Daoy (cell line): ENCODE data around the gene ANKRD36. TPM values are rescaled to one million over a fixed set of nuclear protein-coding genes. Genes with fewer than 3 reads are reported as not detected.
"Not testable (repeated sequence)": the region's sequence is repeated elsewhere in the genome, so short reads cannot be mapped to it uniquely, and the experiment has no call there.

ENCODE experiments used
- DNase-seq: peaks from one replicate; pipeline ENCODE4 v3.0.0-alpha.2; 2015; ENCODE audit warnings: low read depth
- total RNA-seq: library from RNA; depleted of rRNA; stranded (reverse); fragments of >200 nt; shearing (Covaris generic); gene quantifications from 2 replicates; pipeline ENCODE4 v1.2.3, GENCODE V29; 2014; rRNA removed

Gene ANKRD36
- 7.9 and 18.4 TPM in 2 replicates for total RNA-seq

DNA sequence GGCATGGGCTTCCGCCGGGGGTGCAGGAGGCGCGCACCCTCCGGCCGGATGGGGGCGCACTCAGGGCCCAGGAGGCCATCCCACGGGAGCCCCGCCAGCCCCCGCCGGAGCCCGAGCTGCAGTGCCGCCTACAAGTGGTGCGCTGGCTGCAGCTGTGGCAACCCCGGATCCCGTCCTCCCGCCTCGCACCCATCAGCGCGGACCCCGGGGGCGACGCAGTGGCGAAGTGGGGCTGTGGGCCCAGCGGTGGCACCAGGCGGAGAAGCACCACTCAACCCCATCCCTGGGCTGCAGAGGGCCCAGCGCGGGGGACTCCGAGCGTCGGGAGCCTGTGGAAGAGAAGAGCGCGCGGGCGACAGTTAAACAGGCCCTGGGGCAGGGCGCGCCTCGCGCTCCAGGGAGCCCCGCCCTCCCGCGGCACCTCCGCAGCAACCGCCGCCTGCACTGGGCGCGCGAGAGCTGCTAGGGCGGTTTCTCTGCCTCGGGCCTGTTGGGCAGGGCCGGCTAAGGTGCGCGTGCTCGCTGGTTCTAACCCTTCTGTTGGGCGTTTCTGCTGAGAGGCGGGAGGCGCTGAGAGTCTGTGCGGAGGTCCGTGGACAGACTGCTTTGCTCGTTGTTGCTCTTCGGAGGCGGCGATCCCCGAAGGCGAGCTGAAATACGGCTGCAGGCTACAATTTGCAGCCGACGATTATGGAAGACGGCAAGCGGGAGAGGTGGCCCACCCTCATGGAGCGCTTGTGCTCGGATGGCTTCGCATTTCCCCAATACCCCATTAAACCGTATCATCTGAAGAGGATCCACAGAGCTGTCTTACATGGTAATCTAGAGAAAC, at the start of gene ANKRD36:
Gene ANKRD36, plus strand, starts transcription at position 104 of the 832 bp plus-strand sequence. Its CDS starts 587 bp downstream, at position 691.
- peak; percentile 89 for DNase-seq

DNA sequence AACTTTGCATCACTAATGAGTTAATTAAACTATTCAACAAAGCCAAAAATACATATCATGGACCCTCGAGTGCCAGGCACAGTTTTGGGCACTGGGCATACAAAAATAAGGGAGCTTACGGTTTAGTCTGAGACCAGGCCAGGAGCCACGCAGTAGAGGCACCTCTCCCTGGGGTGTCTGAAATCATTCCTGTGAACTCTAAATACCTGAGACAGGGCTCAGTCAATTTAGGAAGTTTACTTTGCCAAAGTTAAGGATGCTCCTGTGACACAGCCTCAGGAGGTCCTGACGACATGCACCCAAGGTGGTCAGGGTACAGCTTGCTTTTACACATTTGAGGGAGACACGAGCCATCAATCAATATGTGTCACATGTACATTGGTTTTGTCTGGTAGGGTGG, 46.9 kb upstream of the ANKRD36 start:
- not testable (repeated sequence) for DNase-seq

DNA sequence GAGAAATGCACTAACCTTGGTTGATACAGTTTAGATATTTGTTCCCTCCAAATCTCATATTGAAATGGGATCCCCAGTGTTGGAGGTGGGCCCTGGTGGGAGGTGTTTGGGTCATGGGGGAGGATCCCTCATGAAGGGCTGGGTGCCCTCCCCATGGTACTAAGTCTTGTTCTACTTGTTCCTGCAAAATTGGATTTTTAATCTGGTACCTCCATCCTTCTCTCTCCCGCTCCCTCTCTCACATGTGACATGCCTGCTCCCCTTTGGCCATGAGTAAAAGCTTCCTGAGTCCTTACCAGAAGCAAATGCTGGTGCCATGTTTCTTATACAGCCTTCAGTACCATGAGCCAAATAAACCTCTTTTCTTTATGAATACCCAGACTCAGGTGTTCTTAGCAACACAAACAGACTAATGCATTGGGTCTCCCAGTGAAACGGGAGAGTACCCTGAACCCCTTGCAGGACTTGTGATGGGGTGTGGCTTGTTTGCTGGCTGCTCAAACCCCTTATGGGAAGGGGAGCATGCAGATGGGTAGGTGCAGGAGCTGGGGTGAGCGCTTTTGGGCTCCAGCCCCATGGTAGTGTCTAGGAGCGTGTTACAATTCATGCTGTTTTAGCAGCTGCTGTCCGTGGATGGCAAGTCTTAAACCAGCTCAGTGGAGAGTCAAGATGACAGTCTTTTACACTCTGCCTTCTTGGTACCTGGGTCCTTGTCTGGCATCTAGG, 45.5 kb upstream of the ANKRD36 start:
- DNase-seq, result no peak

DNA sequence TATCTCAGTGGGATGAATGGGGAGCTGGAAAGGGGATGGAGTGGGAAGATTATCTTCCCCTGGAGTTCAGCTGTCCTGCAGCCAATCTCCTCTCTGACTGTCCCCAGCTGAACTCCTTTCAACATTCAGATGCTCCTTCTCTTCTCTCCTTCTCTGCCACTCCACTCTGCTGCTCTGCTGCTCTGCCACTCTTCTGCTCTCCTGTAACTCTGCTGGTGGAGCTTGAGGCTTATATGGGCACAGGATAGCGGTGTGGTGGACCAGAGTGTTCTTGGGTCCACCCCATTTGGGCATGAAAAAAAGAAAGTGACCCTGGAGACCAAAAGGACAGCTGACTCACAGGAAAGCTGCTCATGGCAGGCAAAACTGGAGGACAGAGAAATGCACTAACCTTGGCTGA, 44.9 kb upstream of the ANKRD36 start:
- DNase-seq, result no peak

DNA sequence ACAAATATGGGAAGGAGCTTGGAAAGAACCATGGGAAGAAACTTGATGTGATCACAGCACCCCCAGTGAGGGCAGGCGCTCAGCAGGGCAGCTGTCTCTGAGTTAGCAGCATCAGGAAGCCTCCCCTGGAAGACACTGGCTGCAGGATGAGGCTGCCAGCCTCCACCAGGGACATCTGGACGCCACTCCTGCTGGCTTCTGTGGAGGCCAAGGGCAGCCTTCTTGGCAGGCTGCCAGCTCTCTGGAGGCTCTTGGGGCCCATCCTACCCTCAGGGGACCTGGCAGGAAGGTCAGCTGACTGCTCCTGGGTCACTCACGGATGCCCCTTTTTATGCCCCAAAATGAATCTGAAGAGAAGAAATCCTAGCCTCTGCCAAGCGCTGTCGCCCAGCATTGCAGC, 44.2 kb upstream of the ANKRD36 start:
- not testable (repeated sequence) for DNase-seq

DNA sequence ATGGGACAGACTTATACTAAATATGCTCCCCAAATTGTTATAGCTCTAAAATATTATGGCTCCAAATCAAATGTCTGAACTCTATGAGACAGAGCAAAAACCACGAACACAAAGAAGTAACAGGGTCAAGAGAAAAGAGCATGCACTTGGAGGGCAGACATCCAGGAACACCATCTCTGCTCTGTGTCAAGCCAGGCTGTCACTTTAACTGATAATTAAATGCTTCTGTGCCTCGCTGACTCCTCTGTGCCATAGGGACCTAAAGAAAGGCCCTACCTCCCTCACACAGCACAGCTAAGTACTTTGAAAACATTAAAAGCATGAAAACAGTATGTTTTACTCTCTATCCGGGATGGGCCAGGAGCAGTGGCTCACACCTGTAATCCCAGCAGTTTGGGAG, 42.0 kb upstream of the ANKRD36 start:
- DNase-seq, result not testable (repeated sequence)

DNA sequence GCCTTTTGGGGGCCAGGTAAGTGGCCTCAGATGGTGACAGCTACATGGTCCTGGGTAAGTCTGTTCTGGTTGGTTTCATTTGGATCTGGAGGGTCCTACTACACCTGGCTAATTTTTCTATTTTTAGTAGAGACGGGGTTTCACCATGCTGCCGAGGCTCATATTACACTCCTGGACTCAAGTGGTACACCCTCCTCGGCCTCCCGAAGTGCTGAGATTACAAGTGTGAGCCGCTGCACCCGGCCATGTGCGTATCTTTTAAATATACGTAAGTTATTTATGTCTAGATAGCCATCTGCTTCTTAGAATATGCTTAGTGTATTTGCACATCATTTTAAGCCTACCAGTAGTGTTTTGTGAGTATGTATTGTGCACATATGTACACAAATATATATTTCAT, 35.7 kb upstream of the ANKRD36 start:
- not testable (repeated sequence) for DNase-seq

DNA sequence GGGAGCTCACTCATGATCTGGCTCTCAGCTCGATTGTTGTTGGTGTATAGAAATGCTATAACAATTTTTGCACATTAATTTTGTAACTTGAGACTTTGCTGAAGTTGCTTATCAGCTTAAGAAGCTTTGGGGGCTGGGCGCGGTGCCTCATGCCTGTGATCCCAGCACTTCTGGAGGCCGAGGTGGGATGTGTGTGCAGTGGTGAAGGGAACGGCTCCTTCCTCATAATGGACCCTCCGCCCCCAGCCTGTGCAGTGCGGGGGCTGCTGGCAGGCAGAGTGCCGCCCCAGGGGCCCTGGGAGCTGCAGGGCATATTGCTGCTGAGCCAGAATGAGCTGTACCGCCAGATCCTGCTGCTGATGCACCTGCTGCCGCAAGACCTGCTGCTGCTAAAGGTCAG, 32.1 kb upstream of the ANKRD36 start:
- DNase-seq, result not testable (repeated sequence)

DNA sequence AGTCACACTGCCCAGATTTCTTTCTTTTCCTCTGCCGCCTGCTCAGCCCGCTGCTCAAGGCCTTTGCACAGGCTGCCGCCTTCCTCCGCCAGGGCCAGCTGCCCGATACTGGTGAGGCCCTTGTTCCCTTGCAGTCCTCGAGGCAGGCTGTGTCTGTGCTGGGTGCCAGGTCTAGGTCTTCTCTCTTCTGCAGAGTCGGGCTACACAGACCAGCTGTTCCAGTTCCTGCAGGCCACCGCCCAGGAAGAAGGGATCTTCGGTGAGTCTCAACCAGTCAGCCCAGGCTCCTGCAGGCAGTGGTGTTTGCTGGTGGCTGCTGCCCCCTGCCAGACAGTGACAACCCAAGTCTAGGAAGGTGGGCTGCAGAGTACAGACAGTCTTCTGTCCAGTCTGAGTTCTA, 30.7 kb upstream of the ANKRD36 start:
- not testable (repeated sequence) for DNase-seq

DNA sequence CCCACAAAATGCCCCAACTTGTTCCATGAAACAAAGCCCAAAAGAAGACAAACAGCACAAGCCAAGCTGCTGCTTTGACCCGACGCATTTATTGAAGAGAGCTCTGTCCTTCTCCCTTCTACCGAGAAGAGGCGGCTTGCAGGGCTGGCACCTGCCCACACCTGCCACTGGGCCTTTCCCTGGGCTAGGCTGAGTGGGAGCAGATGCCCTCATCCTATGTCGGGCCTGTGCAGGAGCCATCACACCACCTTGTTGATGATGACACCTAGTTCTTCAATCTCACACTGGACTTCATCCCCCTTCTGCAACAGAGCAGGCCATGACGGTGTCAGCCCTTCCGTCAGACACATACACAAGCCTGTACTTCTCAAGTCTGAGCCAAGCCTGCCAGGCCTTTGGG, 29.4 kb upstream of the ANKRD36 start:
- not testable (repeated sequence) for DNase-seq

DNA sequence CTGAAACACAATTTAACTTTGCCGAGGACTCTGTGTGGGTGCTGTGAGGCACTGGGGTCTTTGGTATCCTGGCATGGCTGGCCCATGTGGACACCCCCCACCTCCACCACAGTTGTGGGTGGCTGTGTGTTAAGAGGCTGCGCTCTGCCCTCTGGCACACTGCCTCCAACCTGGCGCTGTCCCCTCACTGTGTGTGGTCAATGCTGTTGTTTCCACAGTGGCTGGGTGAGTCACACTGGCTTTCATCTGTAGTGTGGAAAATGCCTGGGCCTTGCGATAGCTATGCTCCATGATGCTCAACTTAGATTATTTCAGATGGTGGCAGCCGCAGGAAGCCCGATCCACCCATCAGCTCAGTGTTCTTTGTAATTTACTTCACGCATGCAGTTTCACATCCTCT, 27.9 kb upstream of the ANKRD36 start:
- DNase-seq, result not testable (repeated sequence)

DNA sequence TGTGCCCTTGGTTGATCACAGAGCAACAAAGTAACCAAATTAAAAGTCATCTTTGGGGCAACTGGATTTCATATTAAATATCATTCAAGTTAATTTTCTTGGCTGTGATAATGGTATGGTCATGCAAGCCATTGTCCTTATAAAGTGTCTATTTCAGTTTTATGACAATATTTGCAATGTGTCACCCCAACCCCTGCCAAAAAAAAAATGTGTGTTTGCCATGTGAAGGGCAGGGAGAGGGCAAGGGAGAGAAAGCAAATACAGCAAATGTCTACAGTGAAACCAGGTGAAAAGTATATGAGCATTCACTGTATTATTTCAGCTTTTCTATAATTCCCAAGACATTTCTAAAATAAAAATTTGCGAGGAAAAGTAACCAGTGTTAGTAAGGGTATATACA, 24.2 kb upstream of the ANKRD36 start:
- DNase-seq, result not testable (repeated sequence)

DNA sequence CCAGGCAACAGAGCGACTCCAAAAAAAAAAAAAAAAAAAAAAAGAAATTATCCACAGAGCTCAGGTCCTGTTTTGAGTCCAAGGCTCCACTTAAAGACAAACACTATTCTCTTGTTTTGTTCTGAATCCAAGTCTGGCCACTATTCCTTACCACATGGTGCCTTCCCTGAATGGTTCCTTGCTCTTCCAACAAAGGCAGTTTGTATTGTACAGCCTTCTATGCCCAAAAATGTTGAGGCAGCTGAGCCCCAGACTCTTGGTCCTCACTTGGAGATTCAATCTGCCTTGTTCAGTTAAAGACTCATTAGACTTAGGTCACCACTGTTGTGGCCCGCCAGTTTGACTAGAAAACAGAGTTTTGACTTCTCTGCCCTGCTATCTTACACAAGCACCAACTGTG, 20.0 kb upstream of the ANKRD36 start:
- not testable (repeated sequence) for DNase-seq

DNA sequence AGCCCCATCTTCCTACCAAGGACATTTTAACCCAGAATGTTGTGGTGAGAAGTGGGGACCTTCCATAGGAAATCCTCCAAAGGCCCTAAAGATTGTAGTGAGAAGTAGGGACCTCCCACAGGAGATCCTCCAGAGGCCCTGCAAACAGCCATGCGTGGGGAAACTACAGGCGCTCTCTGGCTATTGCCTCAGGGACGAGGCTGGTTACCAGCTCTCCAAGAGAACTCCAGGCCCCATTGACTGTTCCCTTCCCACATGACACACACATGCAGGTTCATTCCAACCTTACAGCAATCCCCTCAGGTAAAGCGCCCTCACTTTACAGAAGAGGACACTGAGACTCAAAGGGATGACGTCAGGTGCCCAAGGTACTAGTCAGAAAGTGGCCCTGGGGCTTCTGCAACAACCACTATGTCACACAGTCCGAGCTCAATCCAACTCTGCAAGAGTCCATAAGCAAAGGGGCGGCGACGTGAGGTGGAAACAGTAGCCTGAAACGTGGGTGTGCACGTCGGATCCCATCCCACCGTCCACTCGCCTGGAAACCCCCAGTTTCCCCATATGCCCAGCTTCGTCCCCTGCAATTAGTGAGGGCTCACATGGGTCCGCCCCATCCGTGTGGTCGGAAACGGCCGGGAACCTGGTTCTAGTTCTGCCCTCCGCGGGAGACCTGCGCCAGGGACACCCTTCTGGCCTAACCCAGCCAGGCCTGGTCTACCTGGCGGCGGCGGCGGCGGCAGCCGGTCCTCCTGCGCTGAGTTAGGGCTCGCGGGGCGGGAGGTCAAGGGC, 18.8 kb upstream of the ANKRD36 start:
- not testable (repeated sequence) for DNase-seq

DNA sequence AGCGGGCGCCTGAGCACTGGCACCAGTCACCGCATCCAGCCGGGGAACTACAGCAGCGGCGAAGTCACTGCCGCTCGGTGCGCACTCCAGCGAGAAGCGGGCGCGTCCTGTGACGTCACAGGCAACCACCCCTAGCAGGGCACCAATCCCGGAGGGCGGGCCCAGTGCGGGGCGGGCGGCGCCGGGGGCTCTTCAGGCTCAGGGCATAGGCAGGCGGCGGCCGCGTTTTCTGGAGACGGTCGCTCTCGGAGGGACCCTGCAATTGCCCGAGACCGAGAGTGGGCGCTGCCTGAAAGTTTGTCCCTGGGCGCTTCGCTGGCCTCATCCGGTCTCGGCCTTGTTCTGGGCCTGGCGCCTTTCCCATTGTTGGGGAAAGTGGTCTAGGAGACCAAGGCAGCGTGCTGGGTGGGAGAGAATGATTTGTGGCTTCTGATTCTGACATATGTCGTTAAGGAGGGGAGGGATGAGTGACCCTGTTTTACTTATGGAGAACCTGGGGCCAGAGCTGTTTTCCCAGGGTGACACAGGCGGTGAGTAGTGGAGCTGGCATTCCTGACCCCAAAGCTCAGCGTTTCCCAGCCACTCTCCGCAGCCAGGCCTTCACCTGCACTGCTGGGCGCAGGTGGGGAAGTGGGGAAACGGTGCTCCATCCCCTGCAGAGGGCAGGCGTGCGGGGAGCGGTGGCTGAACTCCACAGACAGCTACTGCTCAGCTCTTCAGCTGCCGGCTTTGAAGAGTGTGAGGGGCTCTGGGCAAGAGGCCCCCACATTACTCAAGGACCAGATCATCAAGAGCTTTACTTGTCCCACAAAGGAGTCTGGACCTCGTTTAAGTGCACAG, 18.0 kb upstream of the ANKRD36 start, which contains the start of gene FAHD2B:
Gene FAHD2B, minus strand, starts transcription at position 111 of the 840 bp plus-strand sequence. CDS start 3,176 bp downstream, outside the sequence.
- peak; percentile 81 for DNase-seq

DNA sequence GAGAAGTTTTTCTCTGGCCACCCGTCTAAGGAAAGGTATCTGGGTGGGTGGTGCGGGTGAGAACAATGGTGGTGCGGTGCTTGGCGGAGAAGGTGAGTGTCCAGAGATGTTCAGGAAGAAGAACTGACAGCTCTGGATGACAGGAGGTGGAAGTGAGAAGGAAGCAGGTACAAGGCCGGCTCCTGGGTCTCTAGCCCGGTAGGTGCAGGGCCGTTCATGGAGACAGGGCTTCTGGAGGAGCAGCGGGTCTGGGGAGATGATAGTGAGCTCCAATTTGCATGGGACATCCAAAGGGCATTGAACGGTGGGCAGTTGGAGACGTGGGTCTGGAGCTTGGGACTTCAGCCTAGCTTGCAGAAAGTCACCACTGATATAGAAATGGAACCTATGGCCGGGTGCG, 17.3 kb upstream of the ANKRD36 start:
- no peak for DNase-seq

DNA sequence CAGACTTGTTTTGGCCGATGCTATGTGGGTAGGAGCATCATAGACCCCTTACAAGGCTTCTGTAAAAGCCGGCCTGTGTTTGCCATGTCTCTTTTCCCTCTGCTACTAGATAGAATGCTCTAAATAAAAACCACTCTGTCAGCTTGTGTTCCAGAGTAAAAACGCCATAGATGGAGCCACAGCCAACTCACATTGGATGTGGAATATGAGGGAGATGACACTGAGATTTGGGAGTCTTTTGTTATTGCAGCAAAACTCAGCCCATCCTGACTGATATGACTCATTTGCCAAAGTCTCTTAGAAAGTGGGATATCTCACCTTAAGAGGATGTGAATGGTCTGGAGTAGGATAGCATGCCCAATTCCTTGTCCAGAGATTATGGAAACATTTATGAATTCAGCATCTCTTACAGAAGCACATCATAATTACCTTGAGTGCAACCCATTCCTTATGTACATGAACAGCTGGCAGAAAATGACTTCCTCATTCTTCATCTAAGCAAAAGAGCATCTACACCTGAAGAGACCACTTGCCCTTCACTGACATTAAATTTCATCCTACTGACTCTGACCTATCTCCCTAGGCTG, 14.1 kb upstream of the ANKRD36 start:
- DNase-seq, result not testable (repeated sequence)

DNA sequence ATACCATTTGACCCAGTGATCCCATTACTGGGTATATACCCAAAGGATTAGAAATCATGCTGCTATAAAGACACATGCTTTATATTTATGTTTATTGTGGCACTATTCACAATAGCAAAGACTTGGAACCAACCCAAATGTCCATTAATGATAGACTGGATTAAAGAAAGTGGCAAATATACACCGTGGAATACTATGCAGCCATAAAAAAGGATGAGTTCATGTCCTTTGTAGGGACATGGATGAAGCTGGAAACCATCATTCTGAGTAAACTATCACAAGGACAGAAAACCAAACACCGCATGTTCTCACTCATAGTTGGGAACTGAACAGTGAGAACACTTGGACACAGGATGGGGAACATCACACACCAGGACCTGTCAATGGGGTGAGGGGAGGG, 6.1 kb upstream of the ANKRD36 start:
- not testable (repeated sequence) for DNase-seq

DNA sequence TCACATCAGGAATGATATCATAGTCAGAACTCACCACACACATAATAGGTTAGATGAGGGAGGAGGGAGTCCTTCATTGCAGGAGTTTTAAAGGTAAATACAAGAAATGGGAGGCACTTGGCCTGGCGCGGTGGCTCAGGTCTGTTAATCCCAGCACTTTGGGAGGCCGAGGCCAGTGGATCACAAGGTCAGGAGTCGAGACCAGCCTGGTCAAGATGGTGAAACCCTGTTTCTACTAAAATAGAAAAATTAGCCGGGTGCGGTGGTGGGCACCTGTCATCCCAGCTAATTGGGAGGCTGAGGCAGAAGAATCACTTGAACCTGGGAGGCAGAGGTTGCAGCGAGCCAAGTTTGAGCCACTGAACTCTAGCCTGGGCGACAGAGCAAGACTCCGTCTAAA, 1.7 kb upstream of the ANKRD36 start:
- DNase-seq, result not testable (repeated sequence)

DNA sequence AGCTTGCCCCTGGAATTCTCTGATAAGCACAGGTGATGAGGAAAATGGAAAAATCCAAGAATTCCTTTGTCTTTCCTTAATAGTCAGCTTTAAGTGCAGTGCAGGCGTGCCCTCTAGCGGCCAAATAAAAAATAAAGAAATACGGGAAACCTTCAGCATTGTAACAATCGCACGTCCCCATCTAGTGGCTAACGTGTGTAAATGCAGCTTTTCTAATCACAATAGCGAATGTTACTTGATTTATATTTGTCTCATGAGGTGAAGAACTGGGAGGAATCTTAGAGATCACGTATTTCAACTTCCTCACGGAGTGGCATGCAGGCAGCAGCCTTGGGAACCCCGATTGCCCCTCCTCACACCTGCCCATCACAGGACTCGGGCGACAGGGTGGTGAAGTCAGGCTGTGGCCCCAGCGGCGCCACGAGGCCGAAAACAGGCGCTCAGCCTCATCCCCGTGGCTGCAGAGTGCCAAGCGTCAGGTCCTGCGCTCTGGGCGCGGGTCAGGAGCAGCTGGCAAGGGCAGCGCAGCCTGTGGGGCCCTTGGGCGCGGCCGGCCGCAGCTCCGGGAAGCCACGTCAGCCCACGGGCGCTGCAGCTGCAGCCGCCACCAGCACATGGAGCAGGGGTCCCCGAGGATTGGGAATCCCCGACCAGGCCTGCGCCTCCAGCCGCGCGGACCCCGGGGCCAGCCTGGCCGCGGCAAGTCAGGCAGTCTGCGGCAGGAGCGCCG, 468 bp upstream of the ANKRD36 start:
- DNase-seq, result peak; percentile 59
